HPDE6-E6E7 (cell line): ENCODE results near the gene SEC14L2.
"Not testable (repeated sequence)": the region's sequence is repeated elsewhere in the genome, so short reads cannot be mapped to it uniquely, and the experiment has no call there.

Experiments
- DNase-seq: peaks from one replicate; pipeline ENCODE4 v3.0.0; 2011; ENCODE audit warnings: missing footprints; ENCODE audit errors: extremely low spot score

The SEC14L2 gene

DNA sequence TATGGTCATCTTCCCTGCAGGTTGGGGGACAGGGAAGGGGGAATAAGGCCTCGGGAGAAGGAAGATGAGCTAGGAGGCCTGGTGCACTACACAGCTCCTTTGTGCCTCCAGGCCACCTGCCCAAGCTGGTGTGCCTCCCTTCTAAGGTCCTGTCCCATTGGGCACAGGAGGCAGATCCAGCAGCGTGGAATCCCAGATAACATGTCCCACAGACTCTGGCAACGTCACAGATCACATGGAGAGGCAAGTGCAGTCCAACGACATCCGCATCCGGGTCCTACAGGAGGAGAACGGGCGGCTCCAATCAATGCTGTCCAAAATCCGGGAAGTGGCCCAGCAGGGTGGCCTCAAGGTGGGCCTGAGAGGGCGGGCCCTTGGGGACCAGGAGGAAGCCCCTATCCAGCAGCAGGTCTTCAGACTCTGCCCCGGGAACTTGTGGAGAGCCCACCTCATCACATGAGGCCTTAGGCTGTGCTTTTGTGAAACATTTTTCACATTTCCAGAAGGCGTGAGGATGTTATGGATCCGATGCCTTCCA lies 21.4 kb upstream of the SEC14L2 start:
- no peak for DNase-seq

DNA sequence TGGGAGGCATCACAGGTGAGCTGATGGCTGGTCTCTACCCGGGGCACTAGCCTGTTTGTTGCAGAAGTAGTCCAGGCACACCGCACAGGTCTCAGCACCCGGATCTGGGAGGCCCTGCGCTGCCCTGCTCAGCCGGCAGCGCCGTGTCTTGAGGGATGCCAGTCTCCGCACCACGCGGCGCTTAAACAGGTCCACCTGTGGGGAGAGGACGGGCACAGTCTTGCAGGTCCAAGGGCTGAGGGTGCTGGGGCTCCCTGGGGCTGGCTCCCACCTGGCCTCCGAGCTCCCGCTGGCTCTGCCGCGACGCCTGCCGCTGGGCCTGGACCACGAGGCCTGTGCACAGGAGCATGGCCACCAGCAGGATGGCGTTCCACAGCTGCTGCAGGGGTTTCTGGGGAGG lies 16.8 kb upstream of the SEC14L2 start:
- no peak for DNase-seq

- no peak for DNase-seq
Measured at GRCh38 chr22:30381264-30381663, 15.6 kb upstream of the SEC14L2 start.

DNA sequence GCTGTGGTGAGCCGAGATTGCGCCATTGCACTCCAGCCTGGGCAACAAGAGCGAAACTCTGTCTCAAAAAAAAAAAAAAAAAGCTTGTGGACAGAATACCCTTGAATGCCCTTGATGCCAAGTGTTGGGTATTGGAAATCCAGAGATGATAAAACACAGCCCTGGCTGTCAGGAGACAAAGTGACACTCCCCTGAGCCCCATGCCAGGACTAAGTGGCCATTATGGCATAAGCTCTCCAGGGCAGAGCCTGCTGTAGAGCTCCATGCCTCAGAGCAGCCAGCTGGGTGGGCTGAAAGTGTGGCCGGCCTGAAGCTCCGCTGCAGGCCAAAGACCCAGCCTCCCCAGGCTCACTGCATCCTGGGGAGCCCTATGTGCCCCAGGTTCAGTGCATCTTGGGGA lies 14.5 kb upstream of the SEC14L2 start:
- no peak for DNase-seq

GRCh38 chr22:30383061-30383460 lies 13.8 kb upstream of the SEC14L2 start:
- DNase-seq: no peak

DNA sequence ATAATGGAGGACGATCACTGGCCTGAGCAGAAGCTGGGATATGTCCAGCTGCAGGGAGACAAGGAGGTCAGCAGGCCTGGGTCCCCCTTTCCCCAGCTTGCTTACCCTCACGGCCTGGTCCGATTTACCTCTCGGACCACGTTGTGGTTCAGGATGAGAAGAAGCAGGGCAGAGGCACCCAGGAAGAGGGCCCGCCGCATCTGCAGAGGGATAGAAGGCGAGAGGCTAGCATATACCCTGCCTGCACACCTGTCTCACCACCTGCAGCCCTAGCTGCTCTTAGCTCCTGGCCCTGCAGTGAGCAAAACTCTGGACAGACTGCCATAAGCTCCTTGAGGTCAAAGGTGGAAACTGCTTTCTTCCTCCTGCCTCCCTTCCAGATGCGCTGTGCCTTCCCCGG lies 10.9 kb upstream of the SEC14L2 start:
- DNase-seq: no peak

- no peak for DNase-seq
Measured at GRCh38 chr22:30386608-30386959, 10.2 kb upstream of the SEC14L2 start.

DNA sequence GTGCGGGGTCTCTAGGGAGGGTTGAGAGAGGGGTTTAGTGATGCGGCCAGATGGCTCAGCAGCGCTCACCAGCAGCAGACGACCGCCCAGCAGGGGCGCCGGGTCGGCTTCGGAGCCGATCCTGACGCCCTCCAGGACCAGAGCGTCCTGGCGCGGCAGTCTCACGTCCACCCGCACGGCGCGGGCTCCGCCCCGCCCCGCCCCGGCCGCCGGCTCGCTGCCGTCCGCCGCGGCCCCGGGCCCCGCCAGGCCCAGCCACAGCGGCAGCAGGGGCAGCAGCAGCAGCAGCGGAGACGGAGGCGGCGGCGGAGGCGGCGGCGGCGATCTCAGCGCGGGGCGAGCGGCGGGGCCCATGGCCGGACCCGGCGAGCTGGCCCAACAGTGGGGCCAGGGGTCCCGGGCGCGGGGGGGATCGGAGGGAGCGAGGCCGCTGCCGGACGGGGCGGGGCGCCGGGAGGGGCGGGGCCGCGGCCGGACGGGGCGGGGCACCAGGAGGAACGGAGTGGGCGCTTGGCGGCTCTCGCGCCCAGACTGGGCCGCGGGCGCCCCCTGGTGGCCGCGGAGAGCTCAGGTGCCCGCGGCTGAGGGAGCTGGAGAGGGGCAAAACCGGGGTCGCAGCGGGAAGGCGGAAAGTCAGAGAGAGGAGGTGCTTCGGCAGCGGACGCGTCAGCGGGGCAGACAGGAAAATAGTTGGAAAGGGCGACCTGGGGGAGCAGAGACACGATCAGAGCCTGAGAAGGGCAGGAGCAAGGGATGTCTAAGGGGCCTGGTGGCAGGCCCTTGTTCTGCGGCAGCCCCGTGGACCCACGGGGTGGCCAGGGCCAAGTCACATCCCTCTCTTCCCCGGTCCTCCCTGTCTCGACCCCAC lies 9.6 kb upstream of the SEC14L2 start, which contains the start of gene RNF215:
Gene RNF215 (minus strand): TSS at position 452 of the 868 bp plus-strand sequence. CDS start 98 bp downstream, at position 354.
- DNase-seq: peak; percentile 73

DNA sequence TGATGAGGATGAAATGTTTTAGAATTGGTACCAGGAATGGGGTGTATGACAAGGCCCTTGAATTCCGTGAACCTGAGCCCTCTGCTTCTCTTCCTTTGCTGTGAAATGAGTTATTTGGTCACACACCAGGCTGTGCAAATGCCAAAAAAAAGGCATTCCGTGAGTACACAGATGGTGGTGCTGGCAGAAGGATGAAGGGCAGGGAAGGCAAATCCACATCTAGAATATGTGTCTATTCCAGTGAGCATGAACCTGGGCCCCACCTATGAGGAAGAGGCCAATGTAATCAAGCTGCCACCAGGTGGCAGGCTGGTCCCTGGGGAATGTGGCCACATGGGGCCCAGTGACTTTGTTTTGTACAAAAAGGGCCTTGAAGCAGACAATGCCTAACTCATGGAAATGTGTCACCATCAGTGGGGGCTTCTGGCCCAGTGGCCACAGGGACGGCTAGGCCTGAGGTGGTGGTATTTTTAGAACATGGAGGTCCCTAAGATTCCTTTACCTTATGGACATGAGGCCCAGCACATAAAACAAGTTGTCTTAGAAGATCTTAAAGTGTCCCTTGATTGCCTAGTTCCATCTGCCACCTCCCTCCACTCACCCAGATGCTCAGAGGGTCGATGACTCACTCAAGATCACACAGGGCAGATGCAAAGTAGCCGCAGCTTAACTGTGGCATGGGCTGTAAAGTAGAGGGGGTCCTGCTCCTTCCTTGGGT lies 5.7 kb upstream of the SEC14L2 start:
- DNase-seq: peak; percentile 67

DNA sequence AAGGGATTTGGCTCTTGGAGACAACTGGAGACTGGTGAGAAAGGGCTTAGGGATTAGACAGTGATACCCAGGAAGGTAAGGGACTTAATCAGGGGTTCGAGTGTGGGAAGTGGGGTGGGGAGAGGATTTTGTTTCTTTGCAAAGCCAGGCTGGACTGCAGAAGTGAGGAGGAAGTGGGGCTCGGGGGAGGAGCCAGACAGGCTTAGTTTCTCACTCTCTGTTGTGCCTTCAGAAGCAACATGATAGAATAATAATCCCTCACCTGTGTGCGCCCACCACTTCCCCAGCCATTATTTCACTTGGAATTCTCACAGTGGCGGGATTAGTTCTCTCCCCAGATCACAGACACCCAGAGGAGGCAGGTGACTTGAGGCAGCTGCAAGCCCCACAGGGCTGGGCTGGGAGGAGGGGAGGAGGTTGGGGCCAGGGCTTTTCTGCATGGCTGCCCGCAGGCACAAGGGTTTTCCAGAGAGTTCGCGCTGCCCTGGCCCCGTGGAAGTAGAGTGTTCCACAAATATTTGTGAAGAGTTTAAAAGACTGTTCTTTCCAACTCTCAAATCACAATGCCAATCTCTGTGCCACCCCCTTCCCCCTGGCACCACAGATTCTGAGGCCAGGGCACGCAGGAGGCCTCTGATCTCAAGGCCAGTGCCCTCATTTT lies 4.0 kb upstream of the SEC14L2 start:
- no peak for DNase-seq

DNA sequence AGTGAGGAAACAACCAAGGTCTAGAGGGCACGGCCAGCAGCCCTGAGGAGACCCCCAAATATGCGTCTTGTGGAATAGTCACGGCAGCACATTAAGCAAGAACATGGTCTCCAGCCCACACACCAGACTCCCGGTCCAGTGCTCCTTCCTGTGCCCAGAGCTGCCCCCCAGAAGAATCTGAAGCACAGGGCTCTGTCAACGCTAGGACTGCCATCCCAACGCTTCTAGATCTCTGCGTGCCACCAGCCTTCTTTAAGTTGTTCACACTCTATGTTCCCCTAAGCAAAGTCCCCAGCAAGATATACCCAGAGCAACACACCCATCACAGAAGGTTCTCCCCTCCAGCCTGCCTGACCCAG lies 3.5 kb upstream of the SEC14L2 start:
- DNase-seq: no peak

GRCh38 chr22:30393885-30394284 lies 2.9 kb upstream of the SEC14L2 start:
- DNase-seq: no peak

DNA sequence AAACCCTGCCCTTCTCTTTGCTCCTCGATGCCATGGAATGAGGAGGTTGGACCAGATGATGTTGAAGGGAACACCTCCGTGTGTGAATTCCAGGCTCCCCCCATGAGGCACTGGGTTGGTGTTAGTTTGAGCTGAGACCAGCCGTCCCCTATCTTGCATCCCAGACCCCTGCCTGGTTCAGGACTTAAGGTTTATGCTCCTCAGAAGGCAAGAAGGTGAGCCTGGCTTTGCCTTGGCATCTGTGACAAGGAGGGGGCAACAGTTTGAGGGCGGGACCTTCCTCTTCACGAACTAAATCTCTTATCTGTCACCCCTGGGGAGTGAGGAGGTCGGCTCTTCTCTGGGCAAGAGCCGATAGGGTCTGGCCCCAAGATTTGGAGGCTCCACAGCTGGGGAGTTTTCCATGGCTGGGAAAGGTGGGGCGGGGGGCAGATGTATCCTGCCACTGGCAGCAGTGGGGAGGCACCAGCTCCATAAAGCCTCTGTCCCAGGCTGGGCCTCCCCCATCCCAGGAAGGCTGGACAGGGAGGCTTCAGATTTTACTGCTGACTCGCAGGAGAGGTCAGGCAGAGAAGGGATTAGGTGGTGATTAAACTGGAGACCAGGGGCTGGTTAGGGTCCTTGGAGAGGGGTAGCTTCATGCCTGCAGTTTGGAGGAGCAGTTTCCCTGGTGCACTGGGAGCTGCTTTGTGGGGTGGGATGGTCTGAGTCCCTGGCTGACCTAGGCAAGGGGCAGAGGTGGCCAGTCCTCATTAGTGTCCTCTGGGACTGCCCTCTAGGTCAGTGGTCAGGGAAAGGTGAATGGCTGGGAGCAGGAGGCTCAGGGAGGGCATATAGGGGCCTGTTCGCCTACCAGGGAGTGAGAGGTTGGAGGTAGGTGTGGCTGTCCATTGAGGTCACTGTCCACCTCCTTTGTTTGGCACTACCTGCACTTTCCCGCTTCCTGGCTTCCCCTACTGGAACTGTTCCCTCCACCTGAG lies 1.1 kb downstream of the SEC14L2 start:
- DNase-seq: no peak

DNA sequence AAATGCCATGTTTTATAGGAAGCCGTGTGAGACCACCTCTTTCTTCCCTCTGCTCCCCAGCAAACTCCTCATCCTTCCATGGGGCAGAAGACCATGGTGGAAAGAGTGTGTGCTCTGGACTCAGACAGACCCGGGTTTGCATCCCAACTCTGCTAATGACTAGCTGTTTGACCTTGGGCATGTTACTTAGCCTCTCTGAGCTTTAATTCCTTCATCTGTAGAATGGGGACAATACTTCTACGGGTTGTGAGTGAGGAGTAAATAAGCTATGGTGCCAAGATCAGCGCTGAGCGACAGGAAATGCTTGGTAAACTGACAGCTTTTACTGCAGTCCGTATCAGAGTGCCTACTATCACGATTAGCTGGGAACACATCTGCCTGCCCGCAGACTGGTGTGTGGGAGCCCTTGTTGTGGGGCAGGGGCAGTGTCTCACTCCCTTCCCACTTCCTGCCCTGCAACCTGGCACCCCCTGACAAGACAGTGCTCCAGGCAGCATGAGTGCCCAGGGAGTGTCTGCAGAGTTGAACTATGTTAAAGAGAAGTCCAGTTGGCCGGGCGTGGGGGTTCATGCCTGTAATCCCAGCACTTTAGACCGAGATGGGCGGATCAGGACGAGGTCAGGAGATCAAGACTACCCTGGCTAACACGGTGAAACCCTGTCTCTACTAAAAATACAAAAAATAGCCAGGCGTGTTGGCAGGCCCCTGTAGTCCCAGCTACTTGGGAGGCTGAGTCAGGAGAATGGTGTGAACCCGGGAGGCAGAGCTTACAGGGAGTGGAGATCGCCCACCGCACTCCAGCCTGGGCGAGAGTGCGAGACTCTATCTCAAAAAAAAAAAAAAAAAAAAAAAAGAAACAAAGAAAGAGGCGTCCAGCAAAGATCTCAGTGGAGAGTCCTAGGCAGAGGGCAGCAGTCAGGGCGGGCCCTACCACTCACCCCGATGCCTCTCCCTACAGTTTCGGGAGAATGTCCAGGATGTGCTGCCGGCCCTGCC lies 2.2 kb downstream of the SEC14L2 start:
- no peak for DNase-seq

DNA sequence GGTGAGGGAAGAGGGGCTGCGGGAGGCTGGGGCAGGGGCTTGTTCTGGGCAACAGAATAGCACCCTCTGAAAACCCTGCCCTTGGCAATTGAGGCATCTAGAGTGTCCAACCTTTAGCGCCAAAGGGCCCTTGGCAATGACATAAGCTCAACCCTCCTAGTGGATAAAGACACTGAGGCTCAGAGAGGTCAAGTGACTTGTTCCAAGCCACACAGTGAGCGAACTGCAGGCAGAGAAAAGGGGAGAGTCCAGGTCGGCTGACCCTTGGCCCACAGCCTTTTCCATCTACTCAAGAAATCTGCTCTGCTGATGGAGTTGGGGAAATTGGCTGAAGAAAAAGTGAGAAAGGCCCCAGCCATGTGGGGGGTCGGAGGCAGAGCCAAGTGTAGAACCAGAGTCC lies 2.9 kb downstream of the SEC14L2 start:
- no peak for DNase-seq

- no peak for DNase-seq
Measured at GRCh38 chr22:30400159-30400558, 3.3 kb downstream of the SEC14L2 start.

GRCh38 chr22:30401024-30401423 lies 4.2 kb downstream of the SEC14L2 start:
- not testable (repeated sequence) for DNase-seq

DNA sequence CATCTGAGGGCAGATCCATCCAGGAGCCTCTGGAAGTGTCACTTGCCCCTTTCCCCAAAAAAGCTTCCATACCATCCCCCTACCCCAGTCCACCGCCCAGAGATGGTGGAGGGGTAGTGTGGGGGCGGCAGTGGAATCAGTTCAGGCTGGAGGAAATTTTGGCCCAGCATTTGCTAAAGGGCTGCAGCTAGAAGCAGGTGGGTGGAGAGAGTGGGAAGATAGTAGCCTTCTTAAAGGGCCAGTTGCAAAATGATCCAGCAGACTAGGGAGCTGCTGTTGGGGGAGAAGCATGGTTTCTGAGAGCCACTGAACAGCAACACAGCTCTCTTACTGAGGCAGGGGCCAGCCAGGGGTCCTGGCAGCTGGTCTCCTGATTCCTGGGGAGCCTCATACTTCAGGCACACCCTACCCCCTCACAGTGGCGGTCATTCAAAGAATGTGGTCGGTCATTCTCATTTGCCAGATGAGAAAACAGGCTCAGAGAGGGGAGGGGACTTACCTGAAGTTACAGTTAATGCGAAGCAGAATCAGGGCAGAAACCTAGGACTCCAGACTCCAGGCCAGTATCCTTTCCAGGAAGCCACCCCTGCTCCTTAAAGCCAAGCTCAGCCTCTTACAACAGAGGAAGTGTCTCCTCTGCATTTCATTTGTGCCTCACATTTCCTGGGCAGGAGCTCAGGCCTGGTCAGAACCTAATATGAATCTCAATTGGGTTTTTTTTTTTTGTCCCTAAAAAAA lies 5.4 kb downstream of the SEC14L2 start:
- DNase-seq: no peak

DNA sequence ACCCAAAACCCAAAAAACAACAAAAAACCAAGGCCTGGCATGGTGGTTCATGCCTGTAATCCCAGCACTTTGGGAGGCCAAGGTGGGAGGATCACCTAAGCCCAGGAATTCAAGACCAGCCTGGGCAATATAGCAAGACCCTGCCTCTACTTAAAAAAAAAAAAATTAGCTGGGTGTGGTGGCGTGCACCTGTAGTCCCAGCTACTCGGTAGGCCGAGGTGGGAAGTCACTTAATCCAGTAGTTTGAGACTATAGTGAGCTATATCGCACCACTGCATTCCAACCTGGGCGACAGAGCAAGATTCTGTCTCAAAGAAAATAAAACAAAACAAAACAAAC lies 5.9 kb downstream of the SEC14L2 start:
- DNase-seq: not testable (repeated sequence)
